A549 treated with Mapracorat at 1 μM for 4 hours (cell line): ENCODE data around the gene LMCD1. TPM values are rescaled to one million over a fixed set of nuclear protein-coding genes. Genes with fewer than 3 reads are reported as not detected.

Experiments
- total RNA-seq: library from RNA; stranded (reverse); fragments of 200-300 nt; extraction: Qiagen RNA extraction; gene quantifications from 5 replicates; pipeline ENCODE4 v1.2.3, GENCODE V29; 2022

LMCD1 gene, protein sequence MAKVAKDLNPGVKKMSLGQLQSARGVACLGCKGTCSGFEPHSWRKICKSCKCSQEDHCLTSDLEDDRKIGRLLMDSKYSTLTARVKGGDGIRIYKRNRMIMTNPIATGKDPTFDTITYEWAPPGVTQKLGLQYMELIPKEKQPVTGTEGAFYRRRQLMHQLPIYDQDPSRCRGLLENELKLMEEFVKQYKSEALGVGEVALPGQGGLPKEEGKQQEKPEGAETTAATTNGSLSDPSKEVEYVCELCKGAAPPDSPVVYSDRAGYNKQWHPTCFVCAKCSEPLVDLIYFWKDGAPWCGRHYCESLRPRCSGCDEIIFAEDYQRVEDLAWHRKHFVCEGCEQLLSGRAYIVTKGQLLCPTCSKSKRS
- 62.1 to 84.7 TPM (median 72.1 TPM) in 5 replicates for total RNA-seq

DNA sequence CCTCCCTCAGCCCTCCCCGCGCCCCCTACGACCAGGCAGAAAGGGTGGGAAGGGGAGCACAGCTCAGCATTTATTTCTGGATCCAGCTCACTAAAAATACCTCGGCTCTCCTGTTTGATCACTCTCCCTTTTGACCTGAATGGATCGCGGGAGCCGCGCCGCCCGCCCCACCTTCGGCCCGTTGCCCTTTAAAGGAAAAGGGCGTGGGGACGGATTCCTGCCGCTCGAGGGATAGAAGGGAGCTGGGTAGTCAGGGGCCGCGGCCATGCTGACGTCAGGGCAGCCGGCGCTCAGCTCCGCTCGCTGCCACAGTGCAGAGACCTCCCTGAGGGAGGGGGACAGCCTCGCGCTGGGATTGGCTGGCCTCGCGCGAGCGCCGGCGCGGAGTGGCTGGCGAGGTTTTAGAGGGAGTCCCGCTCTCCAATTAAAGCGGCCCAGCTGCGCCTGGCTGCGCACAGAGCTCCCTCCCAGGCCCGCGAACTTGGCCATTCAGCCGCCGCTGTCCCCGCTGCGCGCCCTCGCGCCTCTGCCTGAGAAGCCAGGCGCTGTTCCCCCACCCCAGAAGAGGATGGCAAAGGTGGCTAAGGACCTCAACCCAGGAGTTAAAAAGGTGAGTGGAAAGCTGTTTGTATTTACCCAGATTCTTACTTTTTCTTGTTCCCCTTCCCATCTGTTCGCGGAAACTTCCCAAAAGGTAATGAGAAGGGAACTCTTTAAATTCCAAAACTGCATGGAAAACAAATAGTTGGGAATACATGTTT lies at the start of gene LMCD1:
Gene LMCD1, plus strand, starts transcription at position 453 of the 761 bp plus-strand sequence. Its CDS starts 116 bp downstream, at position 569.

Other genes starting within 250 kb of the LMCD1 start
- 0.62 to 1.0 TPM (median 0.70 TPM) in 5 replicates for gene SSUH2, start 143.0 kb downstream of the LMCD1 start, total RNA-seq
- gene CAV3, start 232.0 kb downstream of the LMCD1 start, total RNA-seq, result not detected in 5 replicates